NCI-H1092 (cell line): ENCODE results near the gene TAF3.
"Not testable (repeated sequence)": the region's sequence is repeated elsewhere in the genome, so short reads cannot be mapped to it uniquely, and the experiment has no call there.

Source experiments
- DNase-seq: peaks from one replicate; lab custom pipeline; 2025; lab: John Stamatoyannopoulos, UW

The TAF3 gene

DNA sequence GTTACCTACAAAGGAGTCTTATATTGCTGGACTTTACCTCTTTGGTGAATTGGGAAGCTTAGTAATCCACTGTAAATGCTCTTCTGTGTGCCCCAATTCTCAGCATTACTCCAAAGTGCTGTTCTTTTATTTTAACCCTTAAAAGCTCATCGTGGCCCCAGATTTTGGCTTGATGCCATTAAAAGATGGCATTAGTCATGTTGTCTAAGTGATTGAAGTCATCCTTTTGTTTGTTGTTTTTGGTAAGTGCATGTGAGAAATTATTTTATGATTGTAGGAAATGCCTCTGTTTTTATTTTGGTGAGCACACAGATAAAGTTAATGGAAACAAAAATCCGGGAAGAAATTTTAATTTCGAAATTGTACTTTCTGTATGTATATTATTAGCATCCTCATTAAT, 153.6 kb downstream of the TAF3 start:
- no peak for DNase-seq

DNA sequence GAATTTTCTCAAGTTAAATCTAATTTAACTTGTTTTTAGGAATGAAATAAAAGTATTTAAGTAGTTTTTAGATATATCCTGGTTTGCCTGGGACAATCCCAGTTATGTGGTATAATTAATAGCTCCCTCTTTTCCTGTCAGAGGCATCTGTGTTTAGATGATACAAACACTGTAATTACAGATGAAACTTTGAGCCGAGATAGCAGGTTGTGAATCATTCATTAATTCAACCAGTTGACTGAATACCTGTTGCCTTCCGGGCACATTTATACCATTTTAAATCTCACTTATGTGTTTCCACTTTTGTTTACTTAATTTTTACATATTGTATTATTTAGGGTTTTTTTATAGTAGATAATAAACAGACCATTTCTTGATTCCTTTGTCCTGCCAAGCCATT, 154.1 kb downstream of the TAF3 start:
- DNase-seq: no peak

DNA sequence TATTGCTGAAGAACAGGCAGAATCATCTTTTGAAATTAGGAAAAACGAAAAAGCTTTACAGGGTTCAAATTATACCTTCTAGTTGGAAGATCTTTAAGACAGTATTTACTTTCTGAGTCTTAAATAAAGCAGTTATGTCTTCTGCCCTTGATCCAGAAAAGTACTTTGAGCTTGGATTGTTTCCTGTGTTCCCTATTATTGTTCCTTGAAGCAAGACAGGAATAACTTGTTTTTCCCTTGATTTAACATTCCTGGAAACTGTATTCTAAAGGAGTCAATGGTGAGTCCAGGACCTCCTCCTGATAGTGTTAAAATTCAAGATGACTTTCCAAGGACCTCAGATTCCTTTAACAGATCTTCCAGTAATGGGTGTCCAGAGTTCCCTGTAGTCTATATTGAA, 161.9 kb downstream of the TAF3 start:
- DNase-seq: no peak

DNA sequence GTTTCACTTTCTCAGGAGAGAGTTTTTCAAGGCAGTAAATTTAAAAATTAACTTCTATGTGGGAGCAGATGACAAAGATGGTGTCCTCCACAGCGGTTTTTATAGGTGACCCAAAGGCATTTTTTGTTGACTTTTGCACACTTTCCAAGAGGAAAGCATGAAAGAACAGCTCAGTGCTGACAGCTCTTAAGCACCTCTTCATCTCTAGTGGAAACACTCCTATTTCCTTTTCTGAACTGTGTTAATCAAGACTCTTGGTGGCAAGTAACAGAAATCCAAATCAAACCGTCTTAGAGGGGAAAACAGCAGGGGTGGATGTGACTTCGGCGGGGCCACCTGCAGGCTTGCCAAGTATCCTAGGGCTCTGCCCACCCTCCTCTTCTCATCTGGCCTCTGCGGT, 164.4 kb downstream of the TAF3 start:
- no peak for DNase-seq

DNA sequence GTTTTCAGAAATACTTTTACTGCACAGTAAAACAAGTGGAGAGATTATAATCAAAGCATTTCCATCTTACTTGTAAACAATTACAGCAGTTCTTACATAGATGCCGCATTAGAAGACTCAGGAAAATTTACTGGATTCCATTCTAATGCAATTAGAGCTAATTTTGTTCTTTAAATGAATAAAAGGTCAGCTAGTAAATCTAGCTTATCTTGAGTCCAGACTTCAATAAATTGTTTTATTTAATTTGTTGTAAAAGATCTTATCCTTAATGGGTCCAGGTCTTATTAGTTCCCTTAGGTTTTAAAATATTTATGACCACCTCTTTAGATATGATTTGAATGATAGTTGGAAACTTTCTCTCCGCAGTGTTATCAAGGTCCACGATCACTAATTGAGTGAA, 166.0 kb downstream of the TAF3 start:
- no peak for DNase-seq

DNA sequence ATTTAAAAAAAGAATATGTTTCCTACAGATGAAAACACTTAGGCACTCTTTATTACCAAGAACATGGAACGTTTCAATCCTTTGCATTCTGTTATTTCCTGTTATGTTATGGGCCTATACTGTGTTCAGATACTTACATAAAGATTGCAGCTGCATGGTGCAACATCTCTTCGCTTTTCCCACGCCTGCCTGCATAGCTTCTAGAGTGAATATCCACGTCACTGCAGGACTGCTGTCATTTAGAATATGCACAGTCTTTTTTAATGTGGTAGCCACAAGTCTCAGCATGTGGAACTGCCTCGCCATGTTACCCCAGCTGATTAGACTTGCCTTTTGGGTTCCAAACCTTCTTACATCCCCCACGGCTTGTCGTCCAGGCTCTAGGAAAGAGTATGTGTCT, 166.6 kb downstream of the TAF3 start:
- no peak for DNase-seq

DNA sequence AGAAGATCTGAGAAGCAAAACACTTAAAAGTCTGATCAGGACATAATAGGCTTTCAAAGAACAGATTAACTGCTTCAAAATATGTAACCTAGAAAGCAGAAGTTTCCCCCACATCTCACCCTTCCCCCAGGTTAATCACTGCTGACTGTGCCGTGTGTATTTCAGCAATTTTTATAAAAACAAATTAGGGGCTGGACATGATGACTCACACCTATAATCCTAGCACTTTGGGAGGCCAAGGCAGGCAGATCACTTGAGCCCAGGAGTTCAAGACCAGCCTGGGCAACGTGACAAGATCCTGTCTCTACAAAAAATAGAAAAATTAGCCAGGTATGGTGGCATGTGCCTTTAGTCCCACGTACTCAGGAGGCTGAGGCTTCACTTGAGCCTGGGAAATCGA, 168.5 kb downstream of the TAF3 start:
- DNase-seq: no peak

DNA sequence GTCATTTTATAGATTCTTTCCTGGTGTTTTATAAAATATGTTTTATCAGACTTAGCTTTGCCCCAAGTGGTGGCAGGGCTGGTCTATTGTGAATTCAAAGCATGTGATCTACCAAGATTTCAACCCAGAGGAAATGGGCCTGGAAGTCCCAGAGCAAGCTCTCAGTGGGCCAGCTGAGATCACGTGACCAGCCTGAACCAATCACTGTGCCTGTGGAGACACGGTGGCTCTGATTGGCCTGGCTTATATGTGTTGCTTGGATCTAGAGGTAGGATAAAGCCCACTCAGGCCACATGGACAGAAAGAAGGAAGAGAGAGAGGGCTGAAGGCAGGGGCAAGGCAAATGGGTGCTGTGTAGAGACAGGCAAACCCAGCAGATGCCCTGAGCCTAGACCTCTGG, 170.7 kb downstream of the TAF3 start:
- no peak for DNase-seq

DNA sequence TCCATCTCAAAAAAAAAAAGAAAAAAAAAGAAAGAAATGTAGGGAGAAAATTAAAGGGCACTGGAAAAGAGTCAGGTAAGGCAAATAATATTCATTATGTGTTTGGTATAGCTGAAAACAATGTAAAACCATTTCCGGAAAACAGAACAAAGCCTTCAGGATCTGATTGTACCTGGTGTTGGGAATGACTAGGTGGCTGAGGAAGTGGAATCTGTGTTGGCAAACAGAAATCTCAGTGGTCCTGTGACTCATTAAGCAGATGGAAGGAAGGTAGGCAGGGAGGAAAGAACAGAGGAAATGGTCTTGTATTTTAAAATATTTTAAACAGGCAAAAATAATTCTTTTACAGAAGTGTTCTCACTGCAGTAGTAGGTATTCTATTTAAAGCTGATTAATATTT, 180.5 kb downstream of the TAF3 start:
- DNase-seq: no peak

DNA sequence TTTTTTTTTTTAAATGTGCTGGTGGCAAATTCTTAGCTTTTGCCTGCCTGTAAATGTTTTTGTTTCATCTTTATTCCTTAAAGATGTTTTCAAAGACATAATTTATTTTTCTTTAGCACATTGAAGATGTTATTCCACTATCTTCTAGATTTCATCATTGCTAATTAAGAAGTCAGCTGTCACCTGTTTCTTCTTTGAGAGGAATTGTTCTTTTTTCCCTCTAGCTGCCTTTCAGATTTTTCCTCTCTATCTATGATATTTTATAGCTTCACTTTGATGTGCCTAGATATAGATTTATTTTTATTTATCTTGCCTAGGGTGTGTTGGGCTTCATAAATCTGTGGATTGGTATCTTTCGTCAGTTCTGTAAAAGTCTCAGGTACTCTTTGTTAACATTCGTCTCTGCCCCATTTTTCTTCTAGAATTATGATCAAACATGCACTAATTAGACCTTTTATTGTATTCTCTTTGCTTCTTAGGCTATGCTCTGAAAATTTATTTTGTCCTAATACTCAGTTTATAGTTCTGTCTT, 186.2 kb downstream of the TAF3 start:
- DNase-seq: no peak

DNA sequence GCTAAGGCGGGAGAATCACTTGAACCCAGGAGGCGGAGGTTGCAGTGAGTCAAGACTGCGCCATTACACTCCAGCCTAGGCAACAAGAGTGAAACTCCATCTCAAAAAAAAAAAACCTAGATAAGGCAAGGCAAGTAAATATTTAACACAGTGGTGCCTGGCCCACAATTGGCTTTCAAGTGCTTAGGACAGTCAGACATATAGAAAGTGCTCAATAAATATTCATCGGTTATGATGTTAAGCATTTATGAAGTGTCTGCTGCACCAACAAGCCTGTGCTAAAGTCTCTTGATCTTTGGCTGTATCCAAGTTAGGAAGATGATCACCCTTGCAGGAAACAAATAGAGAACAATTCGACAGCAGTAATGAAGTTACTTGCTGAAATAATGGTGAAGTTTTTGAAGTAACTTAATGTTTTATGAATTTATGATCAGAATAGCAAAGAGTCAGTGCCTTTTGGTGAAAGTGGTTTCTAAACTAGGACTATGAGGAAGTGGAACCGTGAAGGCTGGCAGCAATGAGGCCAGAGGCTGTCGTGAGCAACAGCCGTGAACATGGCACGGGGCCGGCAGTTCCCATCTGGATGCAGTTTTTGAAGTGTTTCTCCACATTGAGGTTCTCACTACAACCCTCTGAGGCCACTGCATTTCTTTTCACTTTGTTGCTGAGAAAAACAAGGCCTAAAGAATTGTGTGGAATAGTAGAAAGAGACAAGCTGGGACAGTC, 188.1 kb downstream of the TAF3 start:
- DNase-seq: no peak

DNA sequence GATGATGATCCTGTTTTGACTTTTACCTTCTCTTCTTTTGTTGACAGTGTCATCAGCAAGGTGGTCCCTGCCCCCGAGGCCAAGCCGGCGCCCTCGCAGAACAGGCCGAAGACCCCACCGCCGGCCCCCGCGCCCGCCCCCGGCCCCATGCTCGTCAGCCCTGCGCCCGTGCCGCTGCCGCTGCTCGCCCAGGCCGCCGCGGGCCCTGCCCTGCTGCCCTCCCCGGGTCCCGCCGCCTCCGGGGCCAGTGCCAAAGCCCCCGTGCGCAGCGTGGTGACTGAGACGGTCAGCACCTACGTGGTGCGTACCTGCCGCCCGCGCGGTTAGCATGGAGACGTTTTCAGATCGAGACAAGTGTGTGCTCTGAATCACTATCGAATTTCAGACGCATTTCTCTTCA, 190.7 kb downstream of the TAF3 start:
- DNase-seq: no peak

DNA sequence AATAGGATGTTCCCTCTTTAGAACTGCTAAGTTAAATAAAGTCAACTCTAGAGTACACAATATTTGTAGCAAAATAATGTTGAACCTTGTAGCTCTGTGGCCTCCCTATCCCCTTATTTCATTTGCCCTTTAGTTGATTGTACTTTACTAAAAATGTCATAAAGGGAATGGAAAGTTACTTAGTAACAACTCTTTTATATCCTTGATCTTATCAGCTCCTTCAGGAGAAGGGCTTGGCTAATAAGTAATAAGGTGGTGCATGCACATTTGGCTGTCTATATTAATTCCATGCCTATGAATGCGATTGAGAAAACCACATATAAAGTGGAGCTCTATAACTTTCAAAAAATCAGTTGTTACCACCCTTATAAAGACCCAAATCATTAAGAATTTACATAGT, 194.7 kb downstream of the TAF3 start:
- DNase-seq: no peak

DNA sequence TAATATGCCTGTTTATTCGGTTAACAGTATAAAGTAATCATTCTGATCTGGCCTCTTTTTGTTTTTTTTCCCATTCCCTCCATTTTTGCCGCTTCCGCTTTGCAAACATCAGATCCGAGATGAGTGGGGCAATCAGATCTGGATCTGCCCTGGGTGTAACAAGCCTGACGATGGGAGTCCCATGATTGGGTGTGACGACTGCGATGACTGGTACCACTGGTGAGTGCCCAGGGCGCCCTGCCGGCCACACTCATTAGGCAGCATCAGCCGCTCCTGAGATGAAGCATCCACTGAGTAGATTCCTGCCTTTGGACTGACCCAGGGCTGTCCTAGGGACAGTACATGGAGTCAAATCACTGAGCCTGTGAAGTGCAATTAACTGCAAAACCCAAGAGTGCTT, 195.3 kb downstream of the TAF3 start:
- DNase-seq: no peak

DNA sequence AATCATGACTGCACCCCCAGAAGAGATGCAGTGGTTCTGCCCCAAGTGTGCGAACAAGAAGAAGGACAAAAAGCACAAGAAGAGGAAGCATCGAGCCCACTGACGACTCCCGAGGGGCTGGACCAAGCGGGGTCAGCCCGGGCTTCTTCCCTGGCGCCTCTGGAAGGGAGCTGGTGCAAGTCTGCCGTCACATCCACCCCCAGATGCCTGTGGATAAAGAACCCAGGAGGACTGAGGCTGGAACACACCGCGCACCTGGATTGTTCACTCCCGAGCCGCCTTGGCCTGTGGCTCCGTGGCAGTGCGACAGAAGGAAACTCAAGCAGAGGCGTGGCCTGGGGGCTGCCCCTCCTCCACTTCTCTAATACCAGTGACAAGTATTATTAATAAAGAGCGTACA, 196.3 kb downstream of the TAF3 start:
- no peak for DNase-seq

DNA sequence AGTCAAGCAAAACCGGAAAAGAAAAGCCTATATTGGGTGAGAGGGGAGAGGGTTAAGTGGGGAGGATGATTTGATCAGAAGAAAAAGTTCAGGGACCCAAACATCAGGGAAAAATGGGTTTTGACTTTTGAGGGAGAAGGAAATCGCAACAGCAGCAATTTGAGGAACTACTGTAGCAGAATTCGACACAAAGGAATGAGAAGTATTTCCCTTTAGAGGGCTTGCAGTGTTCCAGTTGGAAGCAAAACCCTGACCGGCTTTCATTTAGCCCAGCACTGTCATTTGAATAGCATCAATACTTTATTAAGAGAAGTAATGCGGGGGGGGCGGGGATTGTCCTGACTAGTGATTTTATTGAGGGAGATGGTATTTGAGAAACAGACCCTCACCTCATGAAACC, 199.0 kb downstream of the TAF3 start:
- no peak for DNase-seq

DNA sequence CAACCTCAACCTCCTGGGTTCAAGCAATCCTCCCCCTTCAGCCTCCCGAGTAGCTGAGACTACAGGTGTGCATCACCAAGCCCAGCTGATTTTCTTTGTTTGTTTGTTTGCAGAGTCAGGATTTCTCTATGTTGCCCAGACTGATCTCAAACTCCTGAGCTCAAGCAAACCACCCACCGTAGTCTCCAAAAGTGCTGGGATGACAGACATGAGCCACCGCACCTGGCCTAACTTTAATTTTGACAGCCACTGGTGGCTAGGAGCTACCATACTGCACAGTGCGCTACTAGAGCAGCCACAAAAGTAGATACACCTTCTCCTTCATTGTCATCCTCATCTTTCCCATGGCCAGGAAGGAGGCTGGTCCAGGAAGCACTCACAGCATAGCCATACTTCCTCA, 205.0 kb downstream of the TAF3 start:
- DNase-seq: no peak

DNA sequence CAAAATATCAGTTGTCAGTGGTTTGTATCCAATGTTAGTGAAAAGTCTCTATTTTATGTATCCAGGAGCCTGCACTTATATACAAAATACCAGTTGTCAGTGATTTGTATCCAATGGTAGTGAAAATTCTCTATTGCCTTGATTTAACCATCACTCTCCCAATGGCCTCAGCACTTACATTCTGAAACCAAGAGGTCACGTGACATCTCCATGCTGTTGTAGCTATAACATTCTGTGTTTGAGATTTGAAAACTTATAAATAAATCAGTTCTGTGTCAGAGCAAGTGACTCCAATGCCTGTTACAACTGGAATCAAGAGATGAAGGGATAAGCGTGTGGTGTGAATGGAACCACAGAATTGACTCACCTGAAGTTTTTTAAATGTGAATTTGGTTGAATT, 205.5 kb downstream of the TAF3 start:
- DNase-seq: no peak

DNA sequence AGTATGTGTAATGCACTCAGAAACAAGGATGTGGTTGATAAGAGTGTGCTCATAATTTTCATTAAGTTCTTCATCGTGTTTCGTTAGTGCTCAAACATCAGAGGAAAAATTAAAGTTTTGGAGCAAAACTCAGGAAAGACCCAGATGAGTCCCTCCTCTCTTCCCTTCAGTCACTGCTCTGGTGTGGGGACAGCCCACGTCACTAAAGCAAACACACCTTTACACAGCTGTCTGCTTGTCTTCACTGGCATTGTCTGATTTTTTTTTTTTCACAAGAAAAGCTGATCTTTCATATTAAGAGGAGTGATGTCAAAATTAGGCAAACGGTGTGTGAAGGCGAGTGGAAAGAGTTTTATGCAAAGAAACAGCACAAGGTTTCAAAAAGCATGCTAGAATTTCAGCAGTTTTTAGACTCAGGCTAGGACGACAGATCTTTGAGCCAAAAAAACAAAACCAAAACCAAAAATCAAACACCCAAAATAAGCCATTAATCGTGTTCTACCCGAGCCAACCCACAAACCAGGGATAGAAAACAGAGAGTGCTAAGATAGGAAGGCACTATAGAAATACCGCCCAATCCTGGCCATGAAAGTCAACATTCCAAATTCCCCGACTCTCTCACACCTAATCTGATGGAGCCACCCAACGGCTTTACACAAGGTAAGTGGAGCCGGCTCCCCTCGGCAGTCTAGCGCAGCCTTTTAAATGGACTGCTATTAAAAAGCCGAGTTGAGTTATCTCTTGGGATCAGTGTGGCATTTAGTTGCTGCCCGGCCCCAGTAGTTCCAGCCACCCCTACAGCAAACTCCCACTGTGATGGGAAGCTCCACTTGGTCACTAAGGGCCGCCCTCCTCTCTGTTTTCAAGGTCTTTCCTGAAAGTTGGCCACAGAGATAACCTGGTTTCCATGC, 208.3 kb downstream of the TAF3 start:
- no peak for DNase-seq

DNA sequence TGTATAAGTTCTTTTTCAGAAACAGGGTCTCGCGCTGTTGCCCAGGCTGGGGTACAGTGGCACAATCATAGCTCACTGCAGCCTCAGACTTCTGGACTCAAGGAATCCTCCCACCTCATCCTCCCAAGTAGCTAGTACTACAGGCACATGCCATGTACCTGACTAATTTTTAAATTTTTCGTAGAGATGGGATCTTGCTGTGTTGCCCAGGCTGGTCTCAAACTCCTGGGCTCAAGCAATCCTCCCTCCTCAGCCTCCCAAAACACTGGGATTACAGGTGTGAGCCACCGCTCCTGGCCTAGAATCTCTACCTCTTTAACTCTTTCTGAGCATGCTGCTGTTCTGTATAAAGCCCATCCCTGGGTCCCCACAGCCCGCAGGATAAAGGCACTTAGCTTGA, 212.9 kb downstream of the TAF3 start:
- not testable (repeated sequence) for DNase-seq

DNA sequence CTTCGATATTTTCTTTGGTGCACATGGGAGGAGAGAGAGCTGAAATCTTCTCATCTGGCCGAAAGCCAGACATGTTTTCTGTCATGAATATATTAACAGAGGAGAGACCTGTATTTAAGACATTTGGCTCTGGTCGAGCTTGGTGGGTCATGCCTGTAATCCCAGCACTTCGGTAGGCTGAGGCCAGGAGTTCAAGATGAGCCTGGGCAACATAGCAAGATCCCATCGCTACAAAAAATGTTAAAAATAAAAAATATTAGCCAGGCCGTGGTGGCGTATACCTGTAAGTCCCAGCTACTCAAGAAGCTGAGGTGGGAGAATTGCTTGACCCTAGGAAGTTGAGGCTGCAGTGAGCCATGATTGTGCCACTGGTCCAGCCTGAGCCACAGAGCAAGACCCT, 214.3 kb downstream of the TAF3 start:
- DNase-seq: no peak

DNA sequence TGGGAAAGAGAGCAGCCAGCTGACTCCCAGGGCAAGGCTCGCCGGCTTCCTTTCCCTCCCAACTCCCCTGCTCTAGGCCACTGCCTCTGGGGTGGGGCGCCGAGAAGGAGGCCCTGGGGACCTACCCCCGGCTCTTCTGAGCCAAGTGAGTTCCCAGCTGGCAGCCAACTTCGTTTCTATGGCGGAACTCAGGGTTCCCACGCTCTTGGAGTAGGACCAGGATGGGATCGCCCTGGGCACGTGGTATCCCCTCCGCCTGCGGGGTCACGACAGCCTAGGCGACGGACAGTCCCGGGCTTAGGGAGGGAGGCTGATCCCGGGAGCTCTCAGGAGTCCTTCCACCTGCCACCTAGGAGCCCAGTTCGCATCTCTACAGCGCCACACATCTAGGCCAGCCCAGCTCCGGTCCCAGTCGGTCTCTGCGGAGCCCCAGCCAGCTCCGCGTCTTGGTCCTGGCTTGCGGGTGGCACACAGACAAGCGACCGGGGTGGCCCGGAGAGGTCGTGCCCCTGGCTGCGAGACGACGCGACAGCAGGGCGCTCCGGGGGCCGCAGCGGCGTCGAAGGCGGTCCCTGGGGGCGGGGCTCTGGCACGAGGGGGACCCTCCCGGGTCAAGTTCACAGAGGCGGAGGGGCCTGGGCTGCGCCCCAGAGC, 215.6 kb downstream of the TAF3 start:
- DNase-seq: no peak

DNA sequence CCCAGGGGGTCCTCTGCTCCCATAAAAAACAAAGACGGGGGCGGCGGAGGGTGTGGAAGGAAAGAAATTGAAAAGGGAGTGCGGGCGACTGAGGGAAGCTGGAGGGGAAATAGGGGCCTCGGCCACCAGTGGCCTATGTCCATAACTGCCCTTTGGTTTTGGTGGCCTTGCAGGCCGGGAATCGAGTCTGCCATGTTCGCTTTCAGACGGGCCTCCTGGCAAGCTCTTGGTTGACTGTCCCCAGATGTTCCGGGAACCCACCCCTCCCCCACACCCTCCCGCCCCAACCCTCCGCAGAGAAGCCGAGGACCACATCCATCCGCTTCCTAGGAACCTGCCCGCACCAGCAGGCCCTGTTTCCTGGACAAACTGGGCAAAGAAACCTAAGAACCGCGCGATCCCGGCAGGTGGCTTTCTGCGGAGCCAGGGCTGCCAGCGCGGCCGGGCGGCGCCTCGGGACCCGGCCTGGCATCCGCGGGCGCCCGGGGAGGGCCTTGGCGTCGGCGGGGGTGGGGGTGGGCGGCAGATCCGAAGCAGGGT, 216.2 kb downstream of the TAF3 start:
- DNase-seq: no peak
